Measurements from ENCODE around the gene SLC25A21. TPM values are rescaled to one million over a fixed set of nuclear protein-coding genes. Genes with fewer than 3 reads are reported as not detected.
A peak's percentile ranks its signal among the peaks of the same experiment; 100 is the strongest.

Gene SLC25A21
- total RNA-seq, 4 donors from 2014 or later: 0.82 to 11.1 TPM; not detected in 2

DNA sequence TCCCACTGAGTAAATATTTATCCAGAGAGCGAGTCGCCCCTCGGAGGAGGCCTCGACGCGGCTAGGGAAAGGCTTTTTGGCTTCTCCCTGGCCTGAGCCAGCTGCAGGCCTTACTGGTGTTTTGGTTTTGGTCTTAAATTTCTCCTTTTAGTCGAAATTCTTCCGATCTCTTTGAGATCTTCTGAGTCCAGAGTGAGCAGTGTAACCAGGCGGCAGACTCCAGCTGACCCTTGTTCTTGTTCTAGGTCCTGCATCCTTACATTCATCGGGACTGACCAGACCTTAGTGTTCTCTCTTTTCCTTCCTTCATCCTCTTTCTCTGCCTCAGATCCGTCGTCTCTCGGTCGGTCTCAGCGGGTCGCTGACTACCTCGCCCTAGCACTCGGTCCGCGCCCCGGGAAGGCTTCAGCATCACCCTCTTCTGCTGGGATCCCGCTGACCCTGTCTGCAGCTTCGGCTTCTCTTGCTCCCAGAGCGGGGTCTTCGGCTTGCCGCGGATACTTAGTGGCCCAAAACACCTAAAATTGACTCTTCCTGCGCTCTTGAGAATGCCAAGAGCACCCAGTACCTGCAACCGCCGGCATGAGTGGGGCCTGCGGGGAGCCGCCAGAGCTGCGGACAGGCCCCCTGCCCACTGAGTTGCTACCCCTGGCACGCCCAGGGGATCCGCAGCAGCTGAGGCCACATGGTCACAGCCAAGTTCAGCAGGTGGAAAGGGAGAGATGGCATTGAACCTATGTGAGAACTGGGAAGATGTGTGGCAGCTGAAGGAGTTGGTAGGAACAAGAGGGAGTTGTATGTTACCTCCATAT, 513.2 kb downstream of the SLC25A21 start:
- Histone ChIP-seq H3K27ac (no peak overlapping the region), H3K27me3 (peaks cover 100% of the 10 kb centered on the region), H3K9me3 (no peaks in the 10 kb centered on the region), H3K4me3 (no peak overlapping the region), H3K4me1 (peaks cover 28 to 73% (median 56%) of the 10 kb centered on the region in 4 donors), H3K36me3 (no peaks in the 10 kb centered on the region)
- 12 to 22% methylated on average over 13 to 32 of the region's 35 CpGs for WGBS, 2 donors (ENCODE audit: low coverage in 1 of 2)
- TF ChIP-seq POLR2A (IDR thresholded peaks at IDR 0.05): no peak
- no peak for TF ChIP-seq POLR2AphosphoS5 (IDR thresholded peaks at IDR 0.05)
- TF ChIP-seq, protein P1, sequence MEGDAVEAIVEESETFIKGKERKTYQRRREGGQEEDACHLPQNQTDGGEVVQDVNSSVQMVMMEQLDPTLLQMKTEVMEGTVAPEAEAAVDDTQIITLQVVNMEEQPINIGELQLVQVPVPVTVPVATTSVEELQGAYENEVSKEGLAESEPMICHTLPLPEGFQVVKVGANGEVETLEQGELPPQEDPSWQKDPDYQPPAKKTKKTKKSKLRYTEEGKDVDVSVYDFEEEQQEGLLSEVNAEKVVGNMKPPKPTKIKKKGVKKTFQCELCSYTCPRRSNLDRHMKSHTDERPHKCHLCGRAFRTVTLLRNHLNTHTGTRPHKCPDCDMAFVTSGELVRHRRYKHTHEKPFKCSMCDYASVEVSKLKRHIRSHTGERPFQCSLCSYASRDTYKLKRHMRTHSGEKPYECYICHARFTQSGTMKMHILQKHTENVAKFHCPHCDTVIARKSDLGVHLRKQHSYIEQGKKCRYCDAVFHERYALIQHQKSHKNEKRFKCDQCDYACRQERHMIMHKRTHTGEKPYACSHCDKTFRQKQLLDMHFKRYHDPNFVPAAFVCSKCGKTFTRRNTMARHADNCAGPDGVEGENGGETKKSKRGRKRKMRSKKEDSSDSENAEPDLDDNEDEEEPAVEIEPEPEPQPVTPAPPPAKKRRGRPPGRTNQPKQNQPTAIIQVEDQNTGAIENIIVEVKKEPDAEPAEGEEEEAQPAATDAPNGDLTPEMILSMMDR (IDR thresholded peaks at IDR 0.05): no peak
- no peak for TF ChIP-seq EP300 (IDR thresholded peaks at IDR 0.05; ENCODE audit: low read depth)
- DNase-seq: no peak
- intact Hi-C loops (cut with DNase I; ENCODE audit: low total_unique reads): no loop called here
- in situ Hi-C loops (cut with MboI; ENCODE audit: low pct_ligation_motif_present in 1 of 4, low pct_unique_long_range_greater_than_20kb in 1 of 4, low sequenced_read_pairs in 3 of 4): loop anchor here in 2 of 4 donors (25.0 kb wide), 2 partner anchors 278 to 503 kb away; partner anchors contain the start of gene SLC25A21 (in 1 of the 2)

DNA sequence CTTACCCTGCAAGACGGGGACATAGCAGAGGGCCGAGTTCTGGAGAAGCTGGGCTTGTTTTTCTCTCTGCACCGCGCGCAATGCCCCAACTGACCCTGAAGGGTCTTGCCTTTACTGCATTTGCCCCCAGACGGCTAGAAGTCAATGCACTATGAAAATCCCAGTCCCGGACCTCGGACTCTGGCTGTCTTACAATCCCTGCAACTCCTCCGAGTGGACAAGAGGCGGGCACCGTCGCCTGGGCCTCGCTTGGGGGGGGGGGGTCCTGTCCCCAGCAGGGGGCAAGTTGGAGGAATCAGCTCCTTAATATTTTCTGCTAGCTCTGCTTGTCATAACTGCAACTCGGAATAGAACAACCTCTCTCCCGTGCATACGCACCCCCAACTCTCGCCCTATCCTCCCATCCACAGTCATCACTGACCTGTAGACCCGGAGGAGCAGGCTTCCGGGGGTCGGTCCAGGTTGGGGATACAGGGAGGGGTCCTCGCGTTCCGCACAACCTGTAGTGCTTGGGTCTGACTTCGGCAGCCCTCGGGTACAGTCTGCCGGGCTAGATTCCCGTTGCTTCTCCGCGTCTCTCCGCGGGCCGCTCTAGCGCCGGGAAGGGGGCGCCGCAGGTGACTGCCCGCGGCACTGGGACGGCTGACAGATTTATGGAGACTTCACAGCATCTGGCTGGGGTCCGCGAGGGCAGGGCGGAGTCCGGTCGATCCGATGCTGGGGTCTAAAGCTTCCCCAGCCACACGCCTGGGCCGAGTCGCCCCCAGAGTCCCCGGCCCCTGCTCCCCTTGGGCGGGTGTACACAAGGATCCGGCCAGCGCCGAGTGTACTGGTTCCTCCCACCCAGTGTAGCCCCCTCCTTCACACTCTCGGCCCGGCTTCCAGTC, 514.0 kb downstream of the SLC25A21 start:
- H3K9me3 ChIP-seq: no peaks in the 10 kb centered on the region
- intact Hi-C loops (cut with DNase I; ENCODE audit: low total_unique reads) (no loop called here), in situ Hi-C loops (cut with MboI; ENCODE audit: low pct_ligation_motif_present in 1 of 4, low pct_unique_long_range_greater_than_20kb in 1 of 4, low sequenced_read_pairs in 3 of 4) (loop anchor here in 2 of 4 donors (25.0 kb wide), 2 partner anchors 279 to 504 kb away; partner anchors contain the start of gene SLC25A21 (in 1 of the 2))
- TF ChIP-seq, protein P1 (IDR thresholded peaks at IDR 0.05): no peak
- TF ChIP-seq EP300 (IDR thresholded peaks at IDR 0.05; ENCODE audit: low read depth) (no peak), POLR2A (IDR thresholded peaks at IDR 0.05) (no peak), POLR2AphosphoS5 (IDR thresholded peaks at IDR 0.05) (no peak)
- H3K36me3 ChIP-seq: no peaks in the 10 kb centered on the region
- H3K27ac ChIP-seq: no peak overlapping the region
- peak overlapping the region in 1 of 4 donors; percentile 42 for H3K4me3 ChIP-seq
- WGBS, 2 donors (ENCODE audit: low coverage in 1 of 2): 6 to 11% methylated on average over 3 to 50 of the region's 55 CpGs
- H3K4me1 ChIP-seq: peaks cover 24 to 65% (median 48%) of the 10 kb centered on the region in 4 donors
- H3K27me3 ChIP-seq: peaks cover 100% of the 10 kb centered on the region
- DNase-seq: no peak

DNA sequence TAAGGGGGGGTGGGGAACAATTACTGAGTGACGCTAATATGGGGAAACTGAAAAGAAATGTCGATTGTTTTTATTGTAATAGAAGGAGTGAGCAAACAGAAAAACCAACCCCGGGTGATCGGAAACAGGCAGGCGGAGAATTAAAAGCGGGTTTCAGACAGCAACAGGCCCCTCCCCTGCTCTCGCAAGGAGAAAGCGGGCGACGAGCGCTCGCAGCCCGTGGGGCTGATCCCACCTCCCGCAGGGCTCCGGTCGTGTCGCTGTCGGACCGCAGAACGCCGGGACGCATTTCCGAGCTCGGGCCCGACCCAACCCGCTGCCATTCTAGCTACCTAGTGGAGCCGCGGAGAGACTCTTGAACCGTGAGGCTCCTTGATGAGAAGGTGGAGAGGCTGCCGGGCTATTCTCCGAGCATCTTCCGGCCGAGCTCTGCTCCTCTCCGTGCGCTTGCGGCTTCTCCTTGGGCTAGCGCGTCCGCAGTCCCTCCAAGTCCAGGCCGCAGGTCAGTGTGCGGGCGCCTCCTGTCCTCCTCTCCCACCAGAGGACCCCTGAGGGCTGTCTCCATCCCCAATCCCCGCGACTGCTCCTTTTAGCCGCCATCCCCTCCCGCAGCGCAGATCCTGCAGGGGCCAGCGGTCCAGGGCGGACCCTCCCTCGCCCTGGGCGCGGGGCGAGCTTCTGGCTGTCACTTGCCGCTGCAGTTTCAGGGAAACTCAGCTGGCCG, 514.8 kb downstream of the SLC25A21 start:
- Histone ChIP-seq H3K27me3 (peaks cover 100% of the 10 kb centered on the region), H3K27ac (no peak overlapping the region), H3K4me3 (peak overlapping the region in 1 of 4 donors; percentile 42), H3K9me3 (no peaks in the 10 kb centered on the region), H3K4me1 (peaks cover 16 to 56% (median 40%) of the 10 kb centered on the region in 4 donors), H3K36me3 (no peaks in the 10 kb centered on the region)
- in situ Hi-C loops (cut with MboI; ENCODE audit: low pct_ligation_motif_present in 1 of 4, low pct_unique_long_range_greater_than_20kb in 1 of 4, low sequenced_read_pairs in 3 of 4): loop anchor here in 2 of 4 donors (25.0 kb wide), 2 partner anchors 280 to 505 kb away; partner anchors contain the start of gene SLC25A21 (in 1 of the 2)
- intact Hi-C loops (cut with DNase I; ENCODE audit: low total_unique reads): no loop called here
- DNase-seq: no peak
- no peak for TF ChIP-seq EP300 (IDR thresholded peaks at IDR 0.05; ENCODE audit: low read depth)
- WGBS, 2 donors (ENCODE audit: low coverage in 1 of 2): 0 to 11% methylated on average over 2 to 48 of the region's 55 CpGs

DNA sequence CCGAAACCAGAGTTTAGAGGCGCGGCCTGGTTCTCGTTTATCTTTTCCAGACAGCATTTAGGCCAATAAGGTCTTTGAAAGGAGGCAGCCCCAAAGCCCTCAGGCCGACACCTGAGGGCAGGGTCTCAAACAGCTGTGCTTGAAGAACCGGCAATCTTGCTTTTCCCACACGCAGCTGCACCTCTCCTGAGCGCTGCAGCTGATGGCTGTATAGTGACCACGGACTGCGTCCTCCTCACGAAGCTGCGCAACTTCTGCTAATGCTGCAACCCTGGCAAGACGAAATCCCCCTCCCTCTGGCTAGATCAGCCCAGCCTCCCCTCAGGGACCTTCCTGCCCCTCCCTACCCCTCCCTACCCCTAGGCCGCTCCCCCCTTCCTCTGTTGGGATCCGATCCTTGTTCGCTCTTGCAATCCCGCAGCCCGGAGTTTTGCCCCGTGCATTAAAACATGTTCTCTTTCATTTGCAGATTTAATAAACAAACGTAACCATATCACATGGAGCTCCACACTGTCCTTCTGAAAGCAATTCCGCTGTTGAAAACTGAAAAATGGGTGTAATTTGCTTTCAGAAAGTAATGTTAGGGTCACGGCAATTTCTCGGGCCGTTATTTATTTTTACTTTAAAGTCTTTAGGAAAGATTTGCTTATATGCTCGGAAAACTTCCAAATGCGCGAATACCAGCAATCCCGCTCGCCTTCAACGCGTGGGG, 515.6 kb downstream of the SLC25A21 start:
- H3K4me1 ChIP-seq: peaks cover 8 to 49% (median 33%) of the 10 kb centered on the region in 4 donors
- H3K27ac ChIP-seq: no peak overlapping the region
- in situ Hi-C loops (cut with MboI; ENCODE audit: low pct_ligation_motif_present in 1 of 4, low pct_unique_long_range_greater_than_20kb in 1 of 4, low sequenced_read_pairs in 3 of 4) (loop anchor here in 2 of 4 donors (25.0 kb wide), 2 partner anchors 280 to 505 kb away; partner anchors contain the start of gene SLC25A21 (in 1 of the 2)), intact Hi-C loops (cut with DNase I; ENCODE audit: low total_unique reads) (no loop called here)
- peaks cover 100% of the 10 kb centered on the region for H3K27me3 ChIP-seq
- no peak for DNase-seq
- 1 to 12% methylated on average over 15 to 31 of the region's 31 CpGs for WGBS, 2 donors (ENCODE audit: low coverage in 1 of 2)
- H3K9me3 ChIP-seq: no peaks in the 10 kb centered on the region
- peak overlapping the region in 1 of 4 donors; percentile 42 for H3K4me3 ChIP-seq
- TF ChIP-seq POLR2AphosphoS5 (IDR thresholded peaks at IDR 0.05): no peak
- TF ChIP-seq, protein P1 (IDR thresholded peaks at IDR 0.05): no peak
- TF ChIP-seq POLR2A (IDR thresholded peaks at IDR 0.05): no peak
- no peak for TF ChIP-seq EP300 (IDR thresholded peaks at IDR 0.05; ENCODE audit: low read depth)
- no peaks in the 10 kb centered on the region for H3K36me3 ChIP-seq
